Measurements from ENCODE around the gene NCAM2. TPM values are rescaled to one million over a fixed set of nuclear protein-coding genes. Genes with fewer than 3 reads are reported as not detected.

NCAM2 gene
- total RNA-seq, 4 donors from 2014 or later = 0.67 to 0.95 TPM; not detected in 2

DNA sequence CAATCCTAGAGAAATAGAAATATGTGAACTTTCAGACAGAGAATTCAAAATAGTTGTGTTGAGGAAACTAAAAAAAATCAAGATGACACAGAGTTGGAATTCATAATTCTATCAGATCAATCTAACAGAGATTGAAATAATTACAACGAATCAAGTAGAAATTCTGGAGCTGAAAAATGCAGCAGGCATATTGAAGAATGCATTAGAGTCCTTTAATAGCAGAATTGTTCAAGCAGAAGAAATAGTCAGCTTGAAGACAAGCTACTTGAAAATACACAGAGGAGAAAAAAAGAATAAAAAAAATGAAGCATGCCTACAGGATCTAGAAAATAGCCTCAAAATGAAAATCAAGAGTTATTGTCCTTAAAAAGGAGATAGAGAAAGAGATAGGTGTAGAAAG, 347.1 kb downstream of the NCAM2 start:
- H3K27ac ChIP-seq = no peak overlapping the region
- intact Hi-C loops (cut with DNase I) = no loop called here
- TF ChIP-seq, protein P1, sequence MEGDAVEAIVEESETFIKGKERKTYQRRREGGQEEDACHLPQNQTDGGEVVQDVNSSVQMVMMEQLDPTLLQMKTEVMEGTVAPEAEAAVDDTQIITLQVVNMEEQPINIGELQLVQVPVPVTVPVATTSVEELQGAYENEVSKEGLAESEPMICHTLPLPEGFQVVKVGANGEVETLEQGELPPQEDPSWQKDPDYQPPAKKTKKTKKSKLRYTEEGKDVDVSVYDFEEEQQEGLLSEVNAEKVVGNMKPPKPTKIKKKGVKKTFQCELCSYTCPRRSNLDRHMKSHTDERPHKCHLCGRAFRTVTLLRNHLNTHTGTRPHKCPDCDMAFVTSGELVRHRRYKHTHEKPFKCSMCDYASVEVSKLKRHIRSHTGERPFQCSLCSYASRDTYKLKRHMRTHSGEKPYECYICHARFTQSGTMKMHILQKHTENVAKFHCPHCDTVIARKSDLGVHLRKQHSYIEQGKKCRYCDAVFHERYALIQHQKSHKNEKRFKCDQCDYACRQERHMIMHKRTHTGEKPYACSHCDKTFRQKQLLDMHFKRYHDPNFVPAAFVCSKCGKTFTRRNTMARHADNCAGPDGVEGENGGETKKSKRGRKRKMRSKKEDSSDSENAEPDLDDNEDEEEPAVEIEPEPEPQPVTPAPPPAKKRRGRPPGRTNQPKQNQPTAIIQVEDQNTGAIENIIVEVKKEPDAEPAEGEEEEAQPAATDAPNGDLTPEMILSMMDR (IDR thresholded peaks at IDR 0.05) = no peak
- no peak for TF ChIP-seq POLR2A (IDR thresholded peaks at IDR 0.05)
- H3K36me3 ChIP-seq = no peaks in the 10 kb centered on the region
- H3K4me3 ChIP-seq = no peak overlapping the region
- peaks cover 0 to 33% (median 10%) of the 10 kb centered on the region in 3 donors for H3K9me3 ChIP-seq
- DNase-seq = no peak
- 37 to 68% methylated on average over 1 of the region's 1 CpG for WGBS, 2 donors
- H3K4me1 ChIP-seq = no peaks in the 10 kb centered on the region
- no peaks in the 10 kb centered on the region for H3K27me3 ChIP-seq

DNA sequence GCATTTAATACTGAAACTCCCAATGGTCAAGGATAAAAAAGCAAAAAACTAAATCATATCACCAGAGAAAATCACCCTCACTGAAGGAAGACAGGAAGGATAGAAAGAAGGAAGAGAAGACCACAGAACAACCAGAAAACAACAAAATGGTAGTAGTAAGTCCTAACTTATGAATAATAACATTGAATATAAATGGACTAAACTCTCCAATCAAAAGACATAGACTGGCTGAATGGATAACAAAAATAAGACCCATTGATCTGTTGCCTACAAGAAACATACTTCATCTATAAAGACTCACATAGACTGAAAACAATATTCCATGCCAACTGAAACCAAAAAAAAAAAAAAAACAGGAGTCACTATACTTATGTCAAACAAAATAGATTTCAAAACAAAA, 347.7 kb downstream of the NCAM2 start:
- H3K27ac ChIP-seq = no peak overlapping the region
- intact Hi-C loops (cut with DNase I) = no loop called here
- H3K4me3 ChIP-seq = no peak overlapping the region
- TF ChIP-seq, protein P1 (IDR thresholded peaks at IDR 0.05) = no peak
- no peak for TF ChIP-seq POLR2A (IDR thresholded peaks at IDR 0.05)
- H3K4me1 ChIP-seq = no peaks in the 10 kb centered on the region
- H3K27me3 ChIP-seq = no peaks in the 10 kb centered on the region
- H3K36me3 ChIP-seq = no peaks in the 10 kb centered on the region
- DNase-seq = no peak
- H3K9me3 ChIP-seq = peaks cover 0 to 33% (median 10%) of the 10 kb centered on the region in 3 donors

DNA sequence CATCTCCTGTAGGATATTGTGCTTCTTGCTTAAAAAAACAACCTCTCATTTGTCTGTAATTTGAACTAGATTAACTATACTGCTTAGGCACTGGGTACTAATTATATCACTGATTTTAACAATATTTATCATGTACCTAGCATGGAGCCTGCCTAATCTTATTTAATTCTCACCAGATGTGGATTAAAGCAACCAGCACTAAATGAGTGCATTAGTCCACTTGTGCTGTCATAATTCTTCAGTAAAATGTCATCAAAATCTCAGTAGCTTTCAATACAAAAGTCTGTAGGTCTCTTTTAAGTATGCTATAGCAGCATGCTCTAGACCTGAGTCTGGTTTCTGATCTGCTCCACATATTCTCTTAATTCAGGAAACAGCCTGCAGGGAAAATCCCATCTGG, 368.1 kb downstream of the NCAM2 start:
- H3K27ac ChIP-seq = no peak overlapping the region
- H3K9me3 ChIP-seq = no peaks in the 10 kb centered on the region
- no peaks in the 10 kb centered on the region for H3K27me3 ChIP-seq
- no peaks in the 10 kb centered on the region for H3K36me3 ChIP-seq
- DNase-seq = no peak
- no peak overlapping the region for H3K4me3 ChIP-seq
- TF ChIP-seq, protein P1 (IDR thresholded peaks at IDR 0.05) = no peak
- H3K4me1 ChIP-seq = no peaks in the 10 kb centered on the region
- intact Hi-C loops (cut with DNase I) = no loop called here

DNA sequence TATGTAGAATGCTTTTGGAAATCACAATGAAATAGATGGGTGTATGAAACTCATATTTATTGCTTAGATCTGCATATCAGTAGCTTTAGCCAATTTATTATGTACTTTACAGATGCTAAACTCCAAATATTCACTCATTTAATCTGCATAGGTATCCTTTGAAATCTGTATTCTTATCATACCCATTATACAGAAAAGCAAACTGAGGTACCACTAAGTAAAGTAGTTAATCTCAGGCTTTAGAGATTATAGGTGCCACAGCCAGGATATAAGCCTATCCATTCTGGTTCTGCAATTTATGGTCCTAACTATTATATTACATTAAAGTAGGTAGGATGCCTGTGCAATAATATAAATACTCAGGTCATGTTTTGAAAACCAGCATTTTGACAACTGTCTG, 369.4 kb downstream of the NCAM2 start:
- no peaks in the 10 kb centered on the region for H3K9me3 ChIP-seq
- no peak overlapping the region for H3K27ac ChIP-seq
- H3K4me3 ChIP-seq = no peak overlapping the region
- no peaks in the 10 kb centered on the region for H3K4me1 ChIP-seq
- H3K36me3 ChIP-seq = no peaks in the 10 kb centered on the region
- no peak for TF ChIP-seq POLR2A (IDR thresholded peaks at IDR 0.05)
- TF ChIP-seq, protein P1 (IDR thresholded peaks at IDR 0.05) = no peak
- H3K27me3 ChIP-seq = no peaks in the 10 kb centered on the region
- DNase-seq = no peak
- intact Hi-C loops (cut with DNase I) = no loop called here

DNA sequence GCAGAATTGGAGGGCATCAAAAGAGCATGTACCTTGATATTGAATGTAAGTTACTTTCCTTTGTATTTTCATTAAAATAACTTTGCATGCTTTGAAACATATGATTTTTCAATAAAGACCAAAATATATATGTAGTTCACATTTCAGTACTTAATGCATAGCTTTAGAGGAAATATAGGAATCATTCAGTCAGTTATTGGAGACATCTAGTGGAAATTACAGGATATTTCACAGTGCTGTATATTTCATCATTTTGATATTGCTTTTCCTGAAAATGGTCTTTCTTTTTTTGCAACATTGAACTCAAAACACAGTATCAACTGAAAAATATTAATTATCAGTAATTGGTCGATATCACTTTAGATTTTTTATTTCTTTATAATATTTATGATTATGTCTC, 375.8 kb downstream of the NCAM2 start:
- intact Hi-C loops (cut with DNase I) = no loop called here
- DNase-seq = no peak
- Histone ChIP-seq H3K27me3 (no peaks in the 10 kb centered on the region), H3K27ac (no peak overlapping the region), H3K36me3 (no peaks in the 10 kb centered on the region), H3K9me3 (no peaks in the 10 kb centered on the region), H3K4me3 (no peak overlapping the region), H3K4me1 (no peaks in the 10 kb centered on the region)
- TF ChIP-seq, protein P1 (IDR thresholded peaks at IDR 0.05) = no peak
- no peak for TF ChIP-seq POLR2A (IDR thresholded peaks at IDR 0.05)
- 30 to 50% methylated on average over 1 of the region's 1 CpG for WGBS, 2 donors

Measured in esophagus squamous epithelium (tissue), 5 donors.